H1 (cell line): ENCODE data around the gene HNRNPDL. TPM values are rescaled to one million over a fixed set of nuclear protein-coding genes. Genes with fewer than 3 reads are reported as not detected.
"Not testable (repeated sequence)": the region's sequence is repeated elsewhere in the genome, so short reads cannot be mapped to it uniquely, and the experiment has no call there.

Source experiments
- CTCF ChIA-PET: fragments of 300-600 bp; sonication (Branson Sonifier 250); formaldehyde crosslinking; loops from one replicate; lab custom pipeline; 2021; ENCODE audit not compliant: partially characterized antibody; lab: Charles Lee
- POLR2A ChIA-PET: fragments of 300-600 bp; sonication (Branson Sonifier 250); formaldehyde crosslinking; loops from one replicate; lab custom pipeline; 2021; ENCODE audit warnings: inconsistent platforms; ENCODE audit not compliant: partially characterized antibody; lab: Charles Lee
- DNase-seq, 2 experiments: peaks; one replicate each; pipeline versions ENCODE4 v3.0.0 to v3.0.0-alpha.2; 2010 to 2022; ENCODE audit warnings: low spot score in 2 of 2, low read depth in 1 of 2, mixed read lengths in 1 of 2
- FAIRE-seq: peaks from 2 replicates; lab custom pipeline; 2011; peaks lifted over from hg19 to GRCh38; lab: Jason Lieb, UNC
- H2AFZ ChIP-seq: 2 replicates; pipeline ENCODE4 v1.8.1; 2012; ENCODE audit warnings: low read length, inconsistent platforms
- H2AK5ac ChIP-seq: 2 replicates; pipeline ENCODE4 v1.6.1; 2013; ENCODE audit warnings: low read depth, low read length
- H2BK120ac ChIP-seq: replicated peaks from 2 replicates; pipeline ENCODE3; 2013; ENCODE audit warnings: low read depth, low read length, inconsistent platforms
- H2BK12ac ChIP-seq: 2 replicates; pipeline ENCODE4 v1.6.1; 2013; ENCODE audit warnings: low read depth, low read length
- H2BK15ac ChIP-seq: 2 replicates; pipeline ENCODE4 v1.6.1; 2013; ENCODE audit warnings: low read length
- H2BK20ac ChIP-seq: 2 replicates; pipeline ENCODE4 v1.6.1; 2013; ENCODE audit warnings: low read length
- H2BK5ac ChIP-seq: 2 replicates; pipeline ENCODE4 v1.6.1; 2013; ENCODE audit warnings: low read depth, low read length
- H3K14ac ChIP-seq: 2 replicates; pipeline ENCODE4 v1.6.1; 2013; ENCODE audit warnings: inconsistent platforms; ENCODE audit not compliant: insufficient read length
- H3K18ac ChIP-seq: 2 replicates; pipeline ENCODE4 v1.6.1; 2013; ENCODE audit warnings: low read length; ENCODE audit errors: extremely low read depth
- H3K23ac ChIP-seq: 2 replicates; pipeline ENCODE4 v1.6.1; 2013; ENCODE audit warnings: inconsistent platforms; ENCODE audit not compliant: insufficient read length
- H3K23me2 ChIP-seq: 2 replicates; pipeline ENCODE4 v1.6.1; 2013; ENCODE audit warnings: low read depth, low read length
- H3K27ac ChIP-seq: 2 replicates; pipeline ENCODE4 v1.6.1; 2011; ENCODE audit warnings: low read depth, low read length, inconsistent platforms
- H3K27me3 ChIP-seq, 4 experiments: replicated peaks in 1 of 4; 1 replicate in 1 of 4; 2 replicates in 3 of 4; pipeline versions ENCODE4 v1.6.1 to v1.8.1; 2011 to 2013; ENCODE audit warnings: low read length in 3 of 4, mild to moderate bottlenecking in 3 of 4, inconsistent platforms in 2 of 4, mixed read lengths in 2 of 4, moderate library complexity in 1 of 4; ENCODE audit not compliant: control insufficient read depth in 3 of 4, insufficient read depth in 3 of 4; ENCODE audit errors: extremely low read depth in 1 of 4
- H3K36me3 ChIP-seq, 4 experiments: 2 replicates each; pipeline versions ENCODE4 v1.6.1 to v1.8.1; 2011 to 2013; ENCODE audit warnings: mild to moderate bottlenecking in 4 of 4, low read length in 3 of 4, moderate library complexity in 2 of 4, control low read depth in 1 of 4, inconsistent platforms in 1 of 4; ENCODE audit not compliant: insufficient read depth in 4 of 4, control insufficient read depth in 2 of 4
- H3K4ac ChIP-seq: replicated peaks from 2 replicates; pipeline ENCODE3; 2013; ENCODE audit warnings: low read length, low read depth, mixed read lengths, inconsistent platforms; ENCODE audit not compliant: insufficient read length
- H3K4me1 ChIP-seq, 4 experiments: replicated peaks in 1 of 4; 1 replicate in 1 of 4; 2 replicates in 3 of 4; pipeline versions ENCODE4 v1.6.1 to v1.8.1; 2011 to 2013; ENCODE audit warnings: low read length in 3 of 4, inconsistent platforms in 2 of 4, mixed read lengths in 1 of 4; ENCODE audit not compliant: insufficient read depth in 4 of 4, control insufficient read depth in 3 of 4
- H3K4me2 ChIP-seq, 2 experiments: 2 replicates each; pipeline versions ENCODE4 v1.6.1 to v1.8.1; 2011 to 2013; ENCODE audit warnings: low read depth in 2 of 2, low read length in 2 of 2, control low read depth in 1 of 2, inconsistent platforms in 1 of 2, mild to moderate bottlenecking in 1 of 2; ENCODE audit not compliant: insufficient read depth in 1 of 2
- H3K4me3 ChIP-seq, 4 experiments: fragments of 200-600, 300-600 bp in 1 of 4; sonication (generic), shearing (Covaris generic), sonication (Bioruptor Twin) in 1 of 4; 2 replicates each; pipeline versions ENCODE4 v1.5.1 to v1.8.1; 2011 to 2016; ENCODE audit warnings: low read length in 4 of 4, low read depth in 3 of 4, control low read depth in 2 of 4, inconsistent platforms in 2 of 4, mild to moderate bottlenecking in 2 of 4, mixed read lengths in 1 of 4, moderate library complexity in 1 of 4; ENCODE audit not compliant: insufficient read depth in 2 of 4; ENCODE audit errors: extremely low read depth in 1 of 4
- H3K56ac ChIP-seq: replicated peaks from 2 replicates; pipeline ENCODE3; 2013; ENCODE audit warnings: low read depth, mild to moderate bottlenecking, mixed read lengths, low read length, inconsistent platforms; ENCODE audit not compliant: insufficient read length
- H3K79me1 ChIP-seq: 2 replicates; pipeline ENCODE4 v1.6.1; 2013; ENCODE audit warnings: low read depth, low read length, control low read depth
- H3K79me2 ChIP-seq, 2 experiments: 2 replicates each; pipeline versions ENCODE4 v1.6.1 to v1.8.1; 2012 to 2013; ENCODE audit warnings: low read length in 2 of 2, mild to moderate bottlenecking in 2 of 2, inconsistent platforms in 1 of 2; ENCODE audit not compliant: insufficient read depth in 2 of 2, control insufficient read depth in 1 of 2
- H3K9ac ChIP-seq, 4 experiments: replicated peaks in 1 of 4; 1 replicate in 1 of 4; 2 replicates in 3 of 4; pipeline versions ENCODE4 v1.6.1 to v1.8.1; 2011 to 2013; ENCODE audit warnings: low read depth in 3 of 4, low read length in 3 of 4, control low read depth in 2 of 4, mild to moderate bottlenecking in 2 of 4, moderate library complexity in 2 of 4, inconsistent platforms in 1 of 4; ENCODE audit errors: extremely low read depth in 1 of 4
- H3K9me3 ChIP-seq, 2 experiments: 2 replicates each; pipeline versions ENCODE4 v1.6.1 to v1.8.1; 2012 to 2013; ENCODE audit warnings: mild to moderate bottlenecking in 2 of 2, moderate library complexity in 2 of 2, control low read depth in 1 of 2, inconsistent platforms in 1 of 2, low read depth in 1 of 2, low read length in 1 of 2, mixed read lengths in 1 of 2; ENCODE audit not compliant: insufficient read depth in 2 of 2
- H4K20me1 ChIP-seq, 2 experiments: replicated peaks in 1 of 2; 2 replicates each; pipeline versions ENCODE3 to v1.8.1; 2011 to 2013; ENCODE audit warnings: inconsistent platforms in 2 of 2, low read length in 2 of 2, mild to moderate bottlenecking in 1 of 2; ENCODE audit not compliant: insufficient read depth in 2 of 2, control insufficient read depth in 1 of 2
- H4K5ac ChIP-seq: 2 replicates; pipeline ENCODE4 v1.6.1; 2013; ENCODE audit warnings: low read length, low read depth, mixed read lengths, inconsistent platforms; ENCODE audit not compliant: insufficient read length
- H4K8ac ChIP-seq: 2 replicates; pipeline ENCODE4 v1.8.0; 2013; ENCODE audit warnings: mild to moderate bottlenecking, moderate library complexity, low read length, inconsistent platforms; ENCODE audit not compliant: insufficient read depth; ENCODE audit errors: extremely low read depth
- H4K91ac ChIP-seq: replicated peaks from 2 replicates; pipeline ENCODE3; 2013; ENCODE audit warnings: low read length, mixed read lengths, inconsistent platforms; ENCODE audit not compliant: insufficient read length
- WGBS, 2 experiments: shearing (Covaris generic) in 1 of 2; methylation state at CpG; one replicate each; pipeline versions ENCODE4 v1.1.6 to v1.1.7; 2013 to 2015; ENCODE audit warnings: low lambda C conversion rate in 2 of 2, mixed read lengths in 2 of 2, inconsistent platforms in 1 of 2, low coverage in 1 of 2, missing lambda C conversion rate in 1 of 2; ENCODE audit not compliant: insufficient replicate concordance in 2 of 2, insufficient coverage in 1 of 2, insufficient read length in 1 of 2; ENCODE audit errors: extremely low coverage in 1 of 2, missing lambda C conversion rate in 1 of 2; 5-methylcytosine and 5-hydroxymethylcytosine counted together
- polyA plus RNA-seq, 7 experiments: library from polyadenylated mRNA; depleted of rRNA in 3 of 7; stranded (reverse) in 5 of 7; unstranded in 2 of 7; fragments of >200 nt in 5 of 7; fragments of 200-250 nt in 2 of 7; gene quantifications; 1 replicate in 5 of 7; 2 replicates in 1 of 7; 4 replicates in 1 of 7; pipeline versions ENCODE4 v1.2.1 to v1.2.3, GENCODE V29; 2011 to 2013; ENCODE audit warnings: missing spikeins in 2 of 7, mixed read lengths in 2 of 7
- total RNA-seq: library from RNA; stranded (reverse); fragmentation: NEBNext Ultra II Directional; extraction: Animal tissue kit (Norgen Biotek cat#: 25700); gene quantifications from 2 replicates; pipeline ENCODE4 v1.2.1, GENCODE V29; 2021

The HNRNPDL gene
- total and polyA plus RNA-seq, 2 of the 8 experiments (the other 6 are each of a cell fraction or from before 2014, with no cell fraction given), result 197 to 411 TPM

- not testable (repeated sequence) for H4K5ac ChIP-seq, H3K4me3 ChIP-seq, H4K8ac ChIP-seq, H3K9ac ChIP-seq, H3K27ac ChIP-seq, H3K4me2 ChIP-seq, H2AFZ ChIP-seq, H3K79me1 ChIP-seq, H3K9me3 ChIP-seq, H4K20me1 ChIP-seq, H3K14ac ChIP-seq, H2BK15ac ChIP-seq, H2BK120ac ChIP-seq, H3K23me2 ChIP-seq, DNase-seq, H2BK12ac ChIP-seq, H3K18ac ChIP-seq, H4K91ac ChIP-seq, H3K4me1 ChIP-seq, H3K23ac ChIP-seq, H3K27me3 ChIP-seq, H2AK5ac ChIP-seq, H2BK20ac ChIP-seq, H3K36me3 ChIP-seq, FAIRE-seq, H3K4ac ChIP-seq, H3K79me2 ChIP-seq, H2BK5ac ChIP-seq, H3K56ac ChIP-seq
- ChIA-PET POLR2A (interaction anchor here (0.6 to 4.0 kb wide), 7 partner anchors 9 to 47 kb away, joined by 3 to 24 read pairs (median 3); partner anchors contain the start of genes HNRNPD and HNRNPDL), CTCF (interaction anchor here (1.8 kb wide), 1 partner anchor 10 kb away, joined by 14 read pairs; no protein-coding TSS in a partner anchor)
- WGBS, 2 experiments, result 96% methylated on average over 9 of the region's 9 CpGs; no CpG with 5 or more reads in 1 of the 2 experiments
Observed at GRCh38 chr4:82390061-82390460, 40.2 kb downstream of the HNRNPDL start.
